ENCODE data around the gene BAHCC1.

Gene BAHCC1

GRCh38 chr17:81500047-81500446 lies 104.8 kb downstream of the BAHCC1 start:
- DNase-seq = no peak

GRCh38 chr17:81502471-81503017 lies 107.3 kb downstream of the BAHCC1 start:
- DNase-seq = no peak

- DNase-seq = no peak
Observed at GRCh38 chr17:81503619-81504018, 108.4 kb downstream of the BAHCC1 start.

GRCh38 chr17:81508639-81509206 lies 113.5 kb downstream of the BAHCC1 start:
- DNase-seq = no peak

GRCh38 chr17:81509207-81509971 lies 114.1 kb downstream of the BAHCC1 start:
- no peak for DNase-seq

- no peak for DNase-seq
Observed at GRCh38 chr17:81509972-81510784, 114.9 kb downstream of the BAHCC1 start.

- no peak for DNase-seq
Observed at GRCh38 chr17:81510785-81511553, 115.7 kb downstream of the BAHCC1 start.

GRCh38 chr17:81511554-81511803 lies 116.2 kb downstream of the BAHCC1 start:
- DNase-seq = no peak

- DNase-seq = no peak
Observed at GRCh38 chr17:81511804-81512561, 116.7 kb downstream of the BAHCC1 start.

- peak; percentile 84 for DNase-seq
Observed at GRCh38 chr17:81512562-81513371, 117.5 kb downstream of the BAHCC1 start, which contains the start of gene ACTG1. TSS of gene ACTG1 (minus strand) at chr17:81512799. CDS start at chr17:81512354, 445 bp downstream.

- DNase-seq = no peak
Observed at GRCh38 chr17:81513372-81513752, 118.1 kb downstream of the BAHCC1 start.

- peak; percentile 52 for DNase-seq
Observed at GRCh38 chr17:81513753-81514488, 118.7 kb downstream of the BAHCC1 start.

GRCh38 chr17:81514489-81514738 lies 119.2 kb downstream of the BAHCC1 start:
- no peak for DNase-seq

- peak; percentile 59 for DNase-seq
Observed at GRCh38 chr17:81514739-81515529, 119.7 kb downstream of the BAHCC1 start.

- DNase-seq = no peak
Observed at GRCh38 chr17:81515530-81516041, 120.3 kb downstream of the BAHCC1 start.
